ENCODE data around the gene PKN2. TPM values are rescaled to one million over a fixed set of nuclear protein-coding genes. Genes with fewer than 3 reads are reported as not detected.

Gene PKN2
- total and polyA plus RNA-seq, 2 experiments from 2014 or later, result 14.6 to 29.4 TPM

GRCh38 chr1:88803444-88803843 lies 119.4 kb downstream of the PKN2 start:
- DNase-seq (ENCODE audit: low spot score) (no peak), ATAC-seq (no peak)
- Histone ChIP-seq H3K9me2 (ENCODE audit: insufficient read depth) (no peaks in the 10 kb centered on the region), H3K79me2 (replicated peaks; ENCODE audit: insufficient read depth) (no peaks in the 10 kb centered on the region), H3K4me2 (no peak overlapping the region), H3K36me3 (ENCODE audit: insufficient read depth) (peaks cover 28% of the 10 kb centered on the region), H2AFZ (no peak overlapping the region), H3K27ac (ENCODE audit: low read depth) (no peak overlapping the region), H3K4me1 (ENCODE audit: insufficient read depth) (no peaks in the 10 kb centered on the region), H4K20me1 (replicated peaks; ENCODE audit: insufficient read depth) (no peaks in the 10 kb centered on the region), H3F3A (replicated peaks; ENCODE audit: low read depth) (no peaks in the 10 kb centered on the region), H3K4me3 (no peak overlapping the region), H3K27me3 (ENCODE audit: insufficient read depth) (no peaks in the 10 kb centered on the region)
- Mint-ChIP-seq H3K36me3 (ENCODE audit: low read depth) (peaks cover 58% of the 10 kb centered on the region), H3K4me1 (no peaks in the 10 kb centered on the region; the same call in 2 of the 3 replicates), H3K27me3 (ENCODE audit: insufficient read depth, low read depth, poor library complexity) (no peaks in the 10 kb centered on the region), H3K27ac (no peak overlapping the region), H3K9me3 (peaks cover 23% of the 10 kb centered on the region), H3K4me3 (no peak overlapping the region)
- TF ChIP-seq ETS1 (IDR thresholded peaks at IDR 0.05), result no peak
- no peak for TF ChIP-seq POLR2AphosphoS5 (IDR thresholded peaks at IDR 0.05; ENCODE audit: low read depth)
- no peak for TF ChIP-seq JUNB (IDR thresholded peaks at IDR 0.05; ENCODE audit: unreplicated experiment)
- TF ChIP-seq ZNF462 (CRISPR knock-in tag; IDR thresholded peaks at IDR 0.05), result no peak
- TF ChIP-seq STAT1 (IDR thresholded peaks at IDR 0.05; ENCODE audit: unreplicated experiment), result no peak
- no peak for TF ChIP-seq ZNF331 (CRISPR knock-in tag; IDR thresholded peaks at IDR 0.05; ENCODE audit: low read depth)
- no peak for TF ChIP-seq NANOG (IDR thresholded peaks at IDR 0.05; ENCODE audit: borderline replicate concordance)
- TF ChIP-seq CTCF (conservative IDR thresholded peaks at IDR 0.05; ENCODE audit: low read depth in 2 of 2), result no peak
- TF ChIP-seq ZNF114 (CRISPR knock-in tag; IDR thresholded peaks at IDR 0.05), result no peak
- TF ChIP-seq CREB1 (CRISPR knock-in tag; IDR thresholded peaks at IDR 0.05; ENCODE audit: low read depth), result no peak
- TF ChIP-seq EZH2 (IDR thresholded peaks at IDR 0.05; ENCODE audit: low read depth, unreplicated experiment), result no peak
- TF ChIP-seq REST (IDR thresholded peaks at IDR 0.05; ENCODE audit: unreplicated experiment), result no peak
- no peak for TF ChIP-seq EZH2phosphoT487 (IDR thresholded peaks at IDR 0.05; ENCODE audit: unreplicated experiment)

Measured in GM23338 (cell line).